Fibroblast of lung (primary cell): Measurements from ENCODE around the gene TMEM255B. TPM values are rescaled to one million over a fixed set of nuclear protein-coding genes. Genes with fewer than 3 reads are reported as not detected.

ENCODE experiments used
- DNase-seq, 2 donors: peaks; one replicate each; pipeline versions ENCODE4 v3.0.0 to v3.0.0-alpha.2; 2010; ENCODE audit warnings: low read depth in 2 of 2
- H2AFZ ChIP-seq: 2 replicates; pipeline ENCODE4 v1.5.1; 2012; ENCODE audit warnings: low read length, control low read depth, inconsistent platforms
- H3K27ac ChIP-seq: 2 replicates; pipeline ENCODE4 v1.5.1; 2011; ENCODE audit warnings: low read length, control low read depth; ENCODE audit not compliant: insufficient read depth
- H3K27me3 ChIP-seq: 2 replicates; pipeline ENCODE4 v1.5.1; 2011; ENCODE audit warnings: mild to moderate bottlenecking, low read length; ENCODE audit not compliant: control insufficient read depth, insufficient read depth
- H3K36me3 ChIP-seq: 2 replicates; pipeline ENCODE4 v1.5.1; 2011; ENCODE audit warnings: low read length; ENCODE audit not compliant: control insufficient read depth, insufficient read depth
- H3K4me1 ChIP-seq: 2 replicates; pipeline ENCODE4 v1.5.1; 2011; ENCODE audit warnings: low read length; ENCODE audit not compliant: control insufficient read depth, insufficient read depth; ENCODE audit errors: extremely low read depth
- H3K4me2 ChIP-seq: 2 replicates; pipeline ENCODE4 v1.5.1; 2011; ENCODE audit warnings: low read length, control low read depth; ENCODE audit not compliant: insufficient read depth; ENCODE audit errors: extremely low read depth
- H3K4me3 ChIP-seq, 4 experiments: fragments of 200-600 bp in 1 of 4; sonication (generic) in 1 of 4; replicated peaks in 1 of 4; 2 replicates each; pipeline ENCODE4 v1.5.1; 2011 to 2016; ENCODE audit warnings: low read length in 4 of 4, low read depth in 3 of 4, mild to moderate bottlenecking in 3 of 4, control low read depth in 2 of 4, inconsistent platforms in 1 of 4, mixed read lengths in 1 of 4; ENCODE audit not compliant: insufficient read depth in 1 of 4; ENCODE audit errors: control extremely low read depth in 1 of 4
- H3K79me2 ChIP-seq: 2 replicates; pipeline ENCODE4 v1.5.1; 2012; ENCODE audit warnings: mild to moderate bottlenecking, low read length, inconsistent platforms; ENCODE audit not compliant: control insufficient read depth, insufficient read depth
- H3K9ac ChIP-seq: 2 replicates; pipeline ENCODE4 v1.5.1; 2011; ENCODE audit warnings: mild to moderate bottlenecking, low read length, control low read depth; ENCODE audit not compliant: insufficient read depth
- H3K9me3 ChIP-seq: 2 replicates; pipeline ENCODE4 v1.5.1; 2012; ENCODE audit warnings: low read depth, low read length; ENCODE audit not compliant: control insufficient read depth, insufficient read depth
- H4K20me1 ChIP-seq: 2 replicates; pipeline ENCODE4 v1.5.1; 2011; ENCODE audit warnings: low read length; ENCODE audit not compliant: control insufficient read depth, insufficient read depth; ENCODE audit errors: extremely low read depth
- CTCF ChIP-seq, 2 donors: IDR thresholded peaks in 1 of 2; conservative IDR thresholded peaks in 1 of 2; 1 replicate in 1 of 2; 2 replicates in 1 of 2; pipeline ENCODE4 v1.5.1; 2011 to 2012; ENCODE audit warnings: low read length in 2 of 2, control low read depth in 1 of 2, inconsistent platforms in 1 of 2, low read depth in 1 of 2, mild to moderate bottlenecking in 1 of 2
- EZH2 ChIP-seq: IDR thresholded peaks from 2 replicates; pipeline ENCODE4 v1.5.1; 2012; ENCODE audit warnings: low read length, control low read depth, mild to moderate bottlenecking; ENCODE audit errors: missing control alignments
- polyA plus RNA-seq, 2 donors: library from polyadenylated mRNA; depleted of rRNA in 1 of 2; stranded (reverse) in 1 of 2; unstranded in 1 of 2; fragments of >200 nt; gene quantifications; 2 replicates each; pipeline ENCODE4 v1.2.1, GENCODE V29; 2011 to 2012; ENCODE audit warnings: missing spikeins in 1 of 2
- total RNA-seq: library from RNA; depleted of rRNA; stranded (reverse); fragments of >200 nt; gene quantifications from 2 replicates; pipeline ENCODE4 v1.2.1, GENCODE V29; 2014

Gene TMEM255B
- total and polyA plus RNA-seq, 2 donors (not counting 1 experiment from before 2014, with no cell fraction given) = 2.4 to 10.4 TPM

GRCh38 chr13:113839536-113840204 is 80.6 kb downstream of the TMEM255B start:
- Histone ChIP-seq H3K79me2 (peaks cover 51% of the 10 kb centered on the region), H3K4me1 (peaks cover 38% of the 10 kb centered on the region), H3K9ac (no peak overlapping the region), H3K27me3 (no peaks in the 10 kb centered on the region), H3K36me3 (peaks cover 33% of the 10 kb centered on the region), H3K27ac (peak overlapping the region; percentile 23), H2AFZ (no peak overlapping the region), H3K4me2 (peak overlapping the region; percentile 71), H4K20me1 (no peaks in the 10 kb centered on the region), H3K4me3 (peak overlapping the region in 1 of 4 experiments; percentile 57), H3K9me3 (no peaks in the 10 kb centered on the region)
- TF ChIP-seq EZH2 (no peak), CTCF (conservative IDR thresholded peaks at IDR 0.05 in 1 of 2, IDR thresholded peaks at IDR 0.05 in 1 of 2; ENCODE audit: low read depth in 1 of 2, low read length in 2 of 2) (no peak)
- no peak for DNase-seq

- no peaks in the 10 kb centered on the region for H4K20me1 ChIP-seq
- H3K79me2 ChIP-seq = peaks cover 56% of the 10 kb centered on the region
- H3K9ac ChIP-seq = no peak overlapping the region
- DNase-seq = peak in 1 of 2 donors; percentile 34
- H3K27ac ChIP-seq = peak overlapping the region; percentile 55
- peak overlapping the region in 1 of 4 experiments; percentile 57 for H3K4me3 ChIP-seq
- no peak overlapping the region for H3K4me2 ChIP-seq
- peaks cover 26% of the 10 kb centered on the region for H3K36me3 ChIP-seq
- no peak for TF ChIP-seq CTCF (conservative IDR thresholded peaks at IDR 0.05 in 1 of 2, IDR thresholded peaks at IDR 0.05 in 1 of 2; ENCODE audit: low read depth in 1 of 2, low read length in 2 of 2)
- no peak for TF ChIP-seq EZH2
- no peak overlapping the region for H2AFZ ChIP-seq
- peaks cover 38% of the 10 kb centered on the region for H3K4me1 ChIP-seq
- no peaks in the 10 kb centered on the region for H3K27me3 ChIP-seq
- H3K9me3 ChIP-seq = no peaks in the 10 kb centered on the region
Observed at GRCh38 chr13:113840541-113841352, 81.7 kb downstream of the TMEM255B start.

- H3K4me2 ChIP-seq = no peak overlapping the region
- H3K36me3 ChIP-seq = peaks cover 28% of the 10 kb centered on the region
- no peak overlapping the region for H3K4me3 ChIP-seq
- H3K27me3 ChIP-seq = no peaks in the 10 kb centered on the region
- no peak overlapping the region for H3K27ac ChIP-seq
- no peaks in the 10 kb centered on the region for H3K9me3 ChIP-seq
- H3K4me1 ChIP-seq = peaks cover 39% of the 10 kb centered on the region
- no peaks in the 10 kb centered on the region for H4K20me1 ChIP-seq
- TF ChIP-seq CTCF (conservative IDR thresholded peaks at IDR 0.05 in 1 of 2, IDR thresholded peaks at IDR 0.05 in 1 of 2; ENCODE audit: low read depth in 1 of 2, low read length in 2 of 2) (no peak), EZH2 (no peak)
- no peak overlapping the region for H3K9ac ChIP-seq
- H3K79me2 ChIP-seq = peaks cover 62% of the 10 kb centered on the region
- no peak for DNase-seq
- no peak overlapping the region for H2AFZ ChIP-seq
Observed at GRCh38 chr13:113841353-113841650, 82.3 kb downstream of the TMEM255B start.
